ENCODE results near the gene ELMO1. TPM values are rescaled to one million over a fixed set of nuclear protein-coding genes. Genes with fewer than 3 reads are reported as not detected.
"Not testable (repeated sequence)": the region's sequence is repeated elsewhere in the genome, so short reads cannot be mapped to it uniquely, and the experiment has no call there.

The ELMO1 gene
- total RNA-seq, 1 donor from 2014 or later: 60.1 TPM

- DNase-seq: no peak
- H3K9me3 ChIP-seq: peaks cover 16% of the 10 kb centered on the region
- H3K4me3 ChIP-seq: no peak overlapping the region
- no peak for ATAC-seq
- TF ChIP-seq, protein P1, sequence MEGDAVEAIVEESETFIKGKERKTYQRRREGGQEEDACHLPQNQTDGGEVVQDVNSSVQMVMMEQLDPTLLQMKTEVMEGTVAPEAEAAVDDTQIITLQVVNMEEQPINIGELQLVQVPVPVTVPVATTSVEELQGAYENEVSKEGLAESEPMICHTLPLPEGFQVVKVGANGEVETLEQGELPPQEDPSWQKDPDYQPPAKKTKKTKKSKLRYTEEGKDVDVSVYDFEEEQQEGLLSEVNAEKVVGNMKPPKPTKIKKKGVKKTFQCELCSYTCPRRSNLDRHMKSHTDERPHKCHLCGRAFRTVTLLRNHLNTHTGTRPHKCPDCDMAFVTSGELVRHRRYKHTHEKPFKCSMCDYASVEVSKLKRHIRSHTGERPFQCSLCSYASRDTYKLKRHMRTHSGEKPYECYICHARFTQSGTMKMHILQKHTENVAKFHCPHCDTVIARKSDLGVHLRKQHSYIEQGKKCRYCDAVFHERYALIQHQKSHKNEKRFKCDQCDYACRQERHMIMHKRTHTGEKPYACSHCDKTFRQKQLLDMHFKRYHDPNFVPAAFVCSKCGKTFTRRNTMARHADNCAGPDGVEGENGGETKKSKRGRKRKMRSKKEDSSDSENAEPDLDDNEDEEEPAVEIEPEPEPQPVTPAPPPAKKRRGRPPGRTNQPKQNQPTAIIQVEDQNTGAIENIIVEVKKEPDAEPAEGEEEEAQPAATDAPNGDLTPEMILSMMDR (IDR thresholded peaks at IDR 0.05): no peak
- no peak overlapping the region for H3K27ac ChIP-seq
- no peaks in the 10 kb centered on the region for H3K4me1 ChIP-seq
- H3K27me3 ChIP-seq (ENCODE audit: low read depth): no peaks in the 10 kb centered on the region
- intact Hi-C loops (cut with DNase I): no loop called here
- H3K36me3 ChIP-seq: no peaks in the 10 kb centered on the region
Measured at GRCh38 chr7:37144423-37144822, 304.2 kb downstream of the ELMO1 start.

DNA sequence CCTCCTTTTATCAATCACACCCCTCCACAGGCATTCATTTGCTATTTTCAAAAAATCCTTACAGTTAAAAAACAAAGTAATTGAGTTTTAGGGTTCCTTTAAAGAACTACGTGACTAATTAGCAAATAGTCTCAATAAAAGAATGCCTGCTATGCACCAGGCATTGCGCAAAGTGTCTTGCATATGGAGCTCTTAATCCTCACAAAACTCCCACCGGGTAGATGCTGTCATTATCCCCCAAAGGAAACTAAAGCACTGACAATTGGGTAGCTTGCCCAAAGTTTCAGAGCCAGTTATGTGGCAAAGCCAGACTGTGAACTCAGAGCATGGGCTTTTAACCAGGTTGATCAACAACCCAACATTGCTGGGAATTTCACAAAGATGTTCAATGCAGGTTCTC is 305.7 kb downstream of the ELMO1 start:
- DNase-seq (no peak), ATAC-seq (no peak)
- H3K36me3 ChIP-seq: no peaks in the 10 kb centered on the region
- intact Hi-C loops (cut with DNase I): no loop called here
- no peak overlapping the region for H3K4me3 ChIP-seq
- TF ChIP-seq, protein P1 (IDR thresholded peaks at IDR 0.05): no peak
- no peaks in the 10 kb centered on the region for H3K27me3 ChIP-seq (ENCODE audit: low read depth)
- no peaks in the 10 kb centered on the region for H3K4me1 ChIP-seq
- H3K27ac ChIP-seq: no peak overlapping the region
- H3K9me3 ChIP-seq: peaks cover 16% of the 10 kb centered on the region

DNA sequence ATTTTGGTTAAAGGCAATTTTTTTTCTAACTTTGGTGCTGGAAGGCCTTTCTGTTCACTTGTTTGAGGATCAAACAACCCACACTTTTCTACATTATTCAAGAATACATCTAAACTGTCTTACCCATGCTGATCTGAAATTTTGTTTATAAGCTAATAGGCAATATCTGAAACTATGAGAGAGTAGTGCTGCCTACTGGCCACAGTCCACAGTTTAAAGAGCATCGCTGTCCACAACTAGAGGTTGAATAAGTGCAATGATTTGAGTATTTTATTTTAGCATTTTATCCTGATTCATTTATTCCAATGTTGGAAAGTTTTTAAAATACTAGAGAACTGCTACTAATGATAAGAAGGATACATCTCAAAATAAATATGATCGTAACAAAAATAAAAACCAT is 306.9 kb downstream of the ELMO1 start:
- no peaks in the 10 kb centered on the region for H3K27me3 ChIP-seq (ENCODE audit: low read depth)
- no peak overlapping the region for H3K27ac ChIP-seq
- no peaks in the 10 kb centered on the region for H3K36me3 ChIP-seq
- peaks cover 16% of the 10 kb centered on the region for H3K9me3 ChIP-seq
- H3K4me3 ChIP-seq: no peak overlapping the region
- TF ChIP-seq, protein P1 (IDR thresholded peaks at IDR 0.05): no peak
- DNase-seq: no peak
- intact Hi-C loops (cut with DNase I): no loop called here
- ATAC-seq: no peak
- no peaks in the 10 kb centered on the region for H3K4me1 ChIP-seq

DNA sequence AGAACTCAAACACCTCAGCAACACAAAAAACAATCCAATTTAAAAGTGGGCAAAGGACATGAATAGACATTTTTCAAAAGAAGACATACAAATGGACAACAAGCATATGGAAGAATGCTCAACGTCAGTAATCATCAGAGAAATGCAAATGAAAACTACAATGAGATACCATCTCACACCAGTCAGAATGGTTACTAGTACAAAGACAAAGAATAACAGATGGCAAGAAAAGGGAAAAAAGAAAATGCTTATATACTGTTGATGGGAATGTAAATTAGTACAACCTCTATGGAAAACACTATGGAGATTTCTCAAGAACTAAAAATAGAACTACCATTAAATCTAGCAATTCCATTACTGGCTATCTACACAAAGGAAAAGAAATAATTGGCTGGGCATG is 314.8 kb downstream of the ELMO1 start:
- peaks cover 15% of the 10 kb centered on the region for H3K36me3 ChIP-seq
- intact Hi-C loops (cut with DNase I); DNase-seq; H3K27ac ChIP-seq; H3K9me3 ChIP-seq; H3K27me3 ChIP-seq (ENCODE audit: low read depth); H3K4me3 ChIP-seq; ATAC-seq; H3K4me1 ChIP-seq: not testable (repeated sequence)

DNA sequence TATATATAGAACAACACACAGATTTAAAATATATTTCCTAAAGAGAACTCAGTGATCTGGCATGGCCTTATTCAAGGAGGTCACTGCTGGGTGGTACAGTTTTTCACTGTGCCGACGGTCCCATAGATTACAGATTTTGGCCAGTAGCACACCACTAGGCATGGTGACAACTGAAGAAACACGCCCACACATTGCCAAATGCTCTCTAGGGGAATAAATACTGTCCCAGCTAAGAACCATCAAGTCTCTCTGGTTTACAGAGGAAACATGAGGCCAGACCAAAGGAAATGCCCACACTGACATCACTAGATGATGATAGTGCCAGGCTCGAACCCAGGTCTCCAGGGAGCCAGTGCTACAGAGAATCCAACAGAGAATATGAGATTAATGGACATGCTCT is 316.8 kb downstream of the ELMO1 start:
- Histone ChIP-seq H3K9me3 (no peaks in the 10 kb centered on the region), H3K4me1 (peaks cover 8% of the 10 kb centered on the region), H3K36me3 (peaks cover 15% of the 10 kb centered on the region), H3K4me3 (no peak overlapping the region), H3K27ac (no peak overlapping the region), H3K27me3 (ENCODE audit: low read depth) (no peaks in the 10 kb centered on the region)
- ATAC-seq (no peak), DNase-seq (no peak)
- intact Hi-C loops (cut with DNase I): no loop called here
- TF ChIP-seq, protein P1 (IDR thresholded peaks at IDR 0.05): no peak

GRCh38 chr7:37129035-37129425 is 319.6 kb downstream of the ELMO1 start:
- peaks cover 15% of the 10 kb centered on the region for H3K36me3 ChIP-seq
- intact Hi-C loops (cut with DNase I): no loop called here
- H3K4me1 ChIP-seq: peaks cover 8% of the 10 kb centered on the region
- no peak for DNase-seq
- H3K27me3 ChIP-seq (ENCODE audit: low read depth): no peaks in the 10 kb centered on the region
- no peak overlapping the region for H3K4me3 ChIP-seq
- TF ChIP-seq, protein P1 (IDR thresholded peaks at IDR 0.05): no peak
- ATAC-seq: no peak
- peaks cover 2% of the 10 kb centered on the region for H3K9me3 ChIP-seq
- H3K27ac ChIP-seq: no peak overlapping the region

Measured in lower lobe of right lung (tissue), 2 donors.